GM12801 (cell line): Measurements from ENCODE around the gene OR51G2.

Experiments
- TF ChIP-seq, protein P1 (sequence below): IDR thresholded peaks from one replicate; pipeline ENCODE4 v1.5.1; 2011; ENCODE audit warnings: control low read depth; ENCODE audit not compliant: insufficient read length; ENCODE audit errors: extremely low read depth

The OR51G2 gene

DNA sequence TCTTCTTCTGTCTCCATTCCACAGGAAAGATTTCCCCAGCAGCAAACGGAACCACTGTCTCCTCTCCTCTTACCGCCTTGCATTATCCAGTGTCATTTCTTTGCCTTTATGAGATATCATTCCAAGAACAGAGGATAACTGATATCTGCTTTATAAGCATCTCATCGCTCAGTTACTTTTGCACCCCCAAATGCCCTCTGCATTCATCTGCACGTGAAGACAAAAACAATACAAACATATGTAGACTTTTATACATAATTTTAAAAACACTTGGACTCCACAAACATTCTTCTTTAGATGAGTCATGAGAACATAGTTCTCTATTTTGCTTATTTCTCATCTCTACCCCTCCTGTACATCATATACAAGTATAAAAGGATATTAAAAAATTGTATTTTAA, 38.0 kb downstream of the OR51G2 start:
- TF ChIP-seq, protein P1, sequence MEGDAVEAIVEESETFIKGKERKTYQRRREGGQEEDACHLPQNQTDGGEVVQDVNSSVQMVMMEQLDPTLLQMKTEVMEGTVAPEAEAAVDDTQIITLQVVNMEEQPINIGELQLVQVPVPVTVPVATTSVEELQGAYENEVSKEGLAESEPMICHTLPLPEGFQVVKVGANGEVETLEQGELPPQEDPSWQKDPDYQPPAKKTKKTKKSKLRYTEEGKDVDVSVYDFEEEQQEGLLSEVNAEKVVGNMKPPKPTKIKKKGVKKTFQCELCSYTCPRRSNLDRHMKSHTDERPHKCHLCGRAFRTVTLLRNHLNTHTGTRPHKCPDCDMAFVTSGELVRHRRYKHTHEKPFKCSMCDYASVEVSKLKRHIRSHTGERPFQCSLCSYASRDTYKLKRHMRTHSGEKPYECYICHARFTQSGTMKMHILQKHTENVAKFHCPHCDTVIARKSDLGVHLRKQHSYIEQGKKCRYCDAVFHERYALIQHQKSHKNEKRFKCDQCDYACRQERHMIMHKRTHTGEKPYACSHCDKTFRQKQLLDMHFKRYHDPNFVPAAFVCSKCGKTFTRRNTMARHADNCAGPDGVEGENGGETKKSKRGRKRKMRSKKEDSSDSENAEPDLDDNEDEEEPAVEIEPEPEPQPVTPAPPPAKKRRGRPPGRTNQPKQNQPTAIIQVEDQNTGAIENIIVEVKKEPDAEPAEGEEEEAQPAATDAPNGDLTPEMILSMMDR: no peak

DNA sequence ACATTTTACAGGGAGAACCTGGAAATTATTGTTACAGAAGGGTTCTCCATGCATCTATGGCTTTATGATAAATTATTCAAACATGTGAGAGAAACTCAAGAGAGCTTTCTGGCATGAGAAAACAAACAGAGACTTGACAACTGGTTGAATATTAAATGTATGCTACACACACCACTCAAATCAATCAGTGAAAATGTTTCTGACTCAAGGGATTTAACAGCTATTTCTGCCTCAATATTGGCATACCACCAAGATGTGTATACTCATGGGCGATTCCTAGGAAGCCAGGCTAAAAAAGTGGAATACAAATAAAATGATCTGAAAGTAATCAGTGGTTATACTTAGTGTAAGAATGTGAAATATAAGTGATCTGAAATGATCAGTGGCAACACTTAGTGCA, 53.3 kb downstream of the OR51G2 start:
- TF ChIP-seq, protein P1: no peak

DNA sequence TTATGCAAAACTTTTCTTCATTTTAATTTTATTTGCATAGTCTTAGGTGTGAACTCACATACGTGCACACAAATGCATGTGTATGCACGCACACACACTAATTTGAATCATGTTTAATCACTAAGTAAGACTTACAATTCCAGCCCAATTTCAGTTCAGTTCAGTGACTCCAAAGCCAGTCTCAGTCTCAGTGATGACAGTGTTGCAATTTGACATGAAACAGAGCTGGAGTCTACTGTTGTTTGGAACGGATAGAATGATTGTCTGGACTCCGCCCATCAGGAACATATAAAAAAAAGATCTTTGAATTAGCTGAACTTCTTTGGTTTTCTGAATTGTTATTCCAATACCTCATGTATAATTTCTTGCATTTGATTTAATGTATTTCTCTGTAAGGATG, 55.3 kb downstream of the OR51G2 start:
- TF ChIP-seq, protein P1: no peak
